Measurements from ENCODE around the gene ALDH1A3.

ALDH1A3 gene

GRCh38 chr15:100958326-100959065, 78.9 kb downstream of the ALDH1A3 start:
- DNase-seq: no peak

GRCh38 chr15:100959066-100960050, 79.7 kb downstream of the ALDH1A3 start:
- no peak for DNase-seq
